Epidermal melanocyte (primary cell): ENCODE data around the gene ITGA7.
"Not testable (repeated sequence)": the region's sequence is repeated elsewhere in the genome, so short reads cannot be mapped to it uniquely, and the experiment has no call there.

Source experiments
- DNase-seq: peaks from one replicate; pipeline ENCODE4 v3.0.0; 2011; ENCODE audit warnings: low spot score; ENCODE audit not compliant: insufficient read length

ITGA7 gene

GRCh38 chr12:55682087-55682796, 25.5 kb downstream of the ITGA7 start:
- no peak for DNase-seq

GRCh38 chr12:55681142-55682077, 26.3 kb downstream of the ITGA7 start:
- no peak for DNase-seq

- no peak for DNase-seq
These were observed 28.0 kb downstream of the ITGA7 start for GRCh38 chr12:55679691-55680090.

- DNase-seq, result no peak
These were observed 31.0 kb downstream of the ITGA7 start for GRCh38 chr12:55676707-55677106.

- no peak for DNase-seq
These were observed 32.0 kb downstream of the ITGA7 start for GRCh38 chr12:55675666-55676065.

- no peak for DNase-seq
These were observed 34.1 kb downstream of the ITGA7 start for GRCh38 chr12:55673638-55674037.

- no peak for DNase-seq
These were observed 36.0 kb downstream of the ITGA7 start for GRCh38 chr12:55671746-55672145.

- no peak for DNase-seq
These were observed 37.4 kb downstream of the ITGA7 start for GRCh38 chr12:55670276-55670675.

- DNase-seq, result no peak
These were observed 41.2 kb downstream of the ITGA7 start for GRCh38 chr12:55666508-55666907.

GRCh38 chr12:55664826-55665225, 42.9 kb downstream of the ITGA7 start:
- no peak for DNase-seq

GRCh38 chr12:55663391-55663790, 44.3 kb downstream of the ITGA7 start:
- DNase-seq, result no peak

- DNase-seq, result no peak
These were observed 48.0 kb downstream of the ITGA7 start for GRCh38 chr12:55659486-55660385.

GRCh38 chr12:55658635-55659391, 48.9 kb downstream of the ITGA7 start:
- no peak for DNase-seq

GRCh38 chr12:55658212-55658611, 49.5 kb downstream of the ITGA7 start:
- DNase-seq, result no peak

GRCh38 chr12:55657212-55657611, 50.5 kb downstream of the ITGA7 start:
- DNase-seq, result no peak

GRCh38 chr12:55654511-55655214, 53.0 kb downstream of the ITGA7 start:
- DNase-seq, result no peak

GRCh38 chr12:55653031-55653430, 54.7 kb downstream of the ITGA7 start:
- no peak for DNase-seq

- no peak for DNase-seq
These were observed 55.4 kb downstream of the ITGA7 start for GRCh38 chr12:55652352-55652751.

- no peak for DNase-seq
These were observed 56.4 kb downstream of the ITGA7 start for GRCh38 chr12:55651299-55651683.

- DNase-seq, result not testable (repeated sequence)
These were observed 56.9 kb downstream of the ITGA7 start for GRCh38 chr12:55650620-55651298.
